Motor neuron (in vitro differentiated cells): Measurements from ENCODE around the gene TEX22. TPM values are rescaled to one million over a fixed set of nuclear protein-coding genes. Genes with fewer than 3 reads are reported as not detected.
A peak's percentile ranks its signal among the peaks of the same experiment; 100 is the strongest.

Source experiments
- ATAC-seq, 8 experiments: fragments of 200-7000 bp; cut with Tn5 transposase; replicated peaks in 6 of 8; 2 replicates each; pipeline ENCODE4 v1.8.0; 2021; ENCODE audit warnings: mild to moderate bottlenecking in 8 of 8, moderate library complexity in 8 of 8
- H3K27ac ChIP-seq, 2 donors: fragments of 250-450 bp; sonication (Bioruptor Pico); 2 replicates each; pipeline ENCODE4 v1.9.0; 2021; ENCODE audit warnings: antibody characterized with exemption in 2 of 2, mild to moderate bottlenecking in 2 of 2, moderate library complexity in 1 of 2
- H3K4me1 ChIP-seq, 2 donors: fragments of 250-450 bp; sonication (Bioruptor Pico); replicated peaks in 1 of 2; 2 replicates each; pipeline ENCODE4 v1.6.1; 2021; ENCODE audit warnings: antibody characterized with exemption in 2 of 2, mild to moderate bottlenecking in 2 of 2, moderate library complexity in 1 of 2
- H3K4me3 ChIP-seq, 5 donors: fragments of 250-450 bp; sonication (Bioruptor Pico); 2 replicates each; pipeline ENCODE4 v1.9.0; 2021; ENCODE audit warnings: antibody characterized with exemption in 5 of 5, mild to moderate bottlenecking in 5 of 5, moderate library complexity in 4 of 5
- WGBS, 10 experiments: fragments of 450-650 bp; shearing (Covaris generic); methylation state at CpG; one replicate each; pipeline ENCODE4 v1.0.0; 2022; 5-methylcytosine and 5-hydroxymethylcytosine counted together
- in situ Hi-C, 9 experiments: fragments of 400-800 bp; cut with MboI; loops; one replicate each; pipeline ENCODE4 v1.15.0; 2021; ENCODE audit warnings: low sequenced_read_pairs in 9 of 9, low pct_unique_long_range_greater_than_20kb in 2 of 9; ENCODE audit not compliant: unreplicated experiment in 9 of 9
- total RNA-seq, 8 experiments: library from RNA; unstranded; fragments of 300-600 nt; gene quantifications; 2 replicates each; pipeline versions ENCODE4 v1.2.3 to v1.2.4, GENCODE V29; 2022

TEX22 gene
- total RNA-seq, 8 experiments from 2014 or later, result 0.25 to 1.1 (median 0.88) TPM

DNA sequence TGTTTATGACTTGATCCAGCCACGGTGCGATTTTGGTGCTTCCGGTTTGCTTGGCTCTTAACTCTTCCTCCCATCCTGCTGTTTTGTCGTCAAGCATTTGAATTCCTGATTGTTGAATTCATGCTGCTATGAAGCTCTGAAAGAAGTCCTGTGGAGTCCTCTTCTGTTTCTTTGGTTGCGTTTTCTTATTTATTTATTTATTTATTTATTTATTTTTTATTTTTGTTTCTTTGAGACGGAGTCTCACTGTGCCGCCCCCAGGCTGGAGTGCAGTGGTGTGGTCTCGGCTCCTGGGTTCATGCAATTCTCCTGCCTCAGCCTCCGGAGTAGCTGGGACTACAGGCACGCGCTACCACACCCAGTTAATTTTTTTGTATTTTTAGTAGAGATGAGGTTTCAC is 18.3 kb downstream of the TEX22 start:
- no peak overlapping the region for H3K27ac ChIP-seq
- no peak overlapping the region for H3K4me3 ChIP-seq
- peaks cover 27 to 28% of the 10 kb centered on the region in 2 donors for H3K4me1 ChIP-seq
- 90 to 100% (median 98%) methylated on average over 3 to 11 of the region's 11 CpGs; no CpG with 5 or more reads in 1 of the 10 experiments for whole genome bisulfite sequencing, 10 experiments
- no peak for ATAC-seq
- in situ Hi-C loops, result no loop called here

- ATAC-seq, result no peak
- no peak overlapping the region for H3K4me3 ChIP-seq
- in situ Hi-C loops, result no loop called here
- no peak overlapping the region for H3K27ac ChIP-seq
- WGBS, 10 experiments, result 67 to 83% (median 80%) methylated on average over 1 to 2 of the region's 3 CpGs; no CpG with 5 or more reads in 5 of the 10 experiments
- H3K4me1 ChIP-seq, result peaks cover 24 to 27% of the 10 kb centered on the region in 2 donors
Measured at GRCh38 chr14:105417690-105418121, 19.4 kb downstream of the TEX22 start.

DNA sequence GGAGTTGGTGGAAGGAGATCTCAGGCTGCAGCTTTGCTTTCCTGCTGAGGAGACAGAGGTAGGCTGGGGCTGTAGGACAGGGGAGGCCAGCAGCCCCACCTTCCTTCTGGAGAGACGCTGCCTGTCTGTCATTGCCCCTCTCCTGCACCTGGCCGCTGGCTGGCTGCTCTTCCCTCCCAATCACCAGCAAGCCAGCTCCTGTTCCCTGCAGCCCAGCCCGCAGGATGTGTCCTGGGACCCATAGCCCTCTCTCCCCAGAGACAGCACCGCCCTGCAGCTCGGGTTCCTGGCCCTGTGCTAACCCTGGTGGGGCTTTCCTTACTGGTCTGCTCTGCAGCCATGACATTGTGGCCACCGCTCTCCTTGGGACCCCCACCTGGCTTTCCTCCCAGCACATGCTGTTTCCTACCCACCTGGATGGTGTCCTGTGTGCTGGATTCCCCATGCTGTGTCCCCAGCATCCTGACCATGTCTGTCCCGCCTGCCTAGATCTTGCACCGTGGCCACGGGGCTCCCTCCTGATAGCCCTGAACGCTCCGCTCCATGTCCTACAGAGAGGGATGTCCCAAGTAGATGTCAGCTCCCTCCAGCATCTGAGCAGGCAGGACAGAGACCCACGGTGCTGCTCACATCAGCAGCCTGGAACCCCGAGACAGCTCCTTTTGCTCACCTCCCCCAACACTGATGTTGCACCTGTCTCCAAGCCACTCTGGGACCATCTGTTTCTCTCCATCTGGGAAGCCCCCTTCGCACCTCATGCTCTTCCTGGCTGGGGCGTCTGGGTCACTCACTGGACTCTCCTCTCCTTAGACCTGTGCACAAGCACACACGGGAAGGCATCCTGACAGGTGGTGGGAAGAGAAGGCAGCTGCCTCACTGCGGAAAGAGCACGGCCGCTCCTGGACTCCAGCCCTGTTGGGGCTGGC is 20.2 kb downstream of the TEX22 start:
- in situ Hi-C loops, result no loop called here
- H3K27ac ChIP-seq, result peak overlapping the region in 1 of 2 donors; percentile 89
- peaks cover 24 to 27% of the 10 kb centered on the region in 2 donors for H3K4me1 ChIP-seq
- 67 to 100% (median 87%) methylated on average over 1 to 10 of the region's 19 CpGs; no CpG with 5 or more reads in 3 of the 10 experiments for WGBS, 10 experiments
- ATAC-seq, result no peak
- peak overlapping the region; percentile 45 to 98 (median 76) for H3K4me3 ChIP-seq

- peak within 1 kb of the TSS; percentile 35 to 89 for H3K27ac ChIP-seq
- H3K4me1 ChIP-seq, result peaks cover 24 to 26% of the 10 kb centered on the region in 2 donors
- peak; percentile 11 to 58 (median 28) for ATAC-seq
- H3K4me3 ChIP-seq, result peak within 1 kb of the TSS; percentile 45 to 98 (median 76)
- in situ Hi-C loops, result no loop called here
- no CpG with 5 or more reads among the region's 96 CpGs for whole genome bisulfite sequencing, 10 experiments
Measured at GRCh38 chr14:105419195-105420091, 21.1 kb downstream of the TEX22 start, which contains the start of gene MTA1. Gene MTA1, plus strand, starts transcription at chr14:105419827. Its CDS starts 209 bp downstream, at chr14:105420036.

DNA sequence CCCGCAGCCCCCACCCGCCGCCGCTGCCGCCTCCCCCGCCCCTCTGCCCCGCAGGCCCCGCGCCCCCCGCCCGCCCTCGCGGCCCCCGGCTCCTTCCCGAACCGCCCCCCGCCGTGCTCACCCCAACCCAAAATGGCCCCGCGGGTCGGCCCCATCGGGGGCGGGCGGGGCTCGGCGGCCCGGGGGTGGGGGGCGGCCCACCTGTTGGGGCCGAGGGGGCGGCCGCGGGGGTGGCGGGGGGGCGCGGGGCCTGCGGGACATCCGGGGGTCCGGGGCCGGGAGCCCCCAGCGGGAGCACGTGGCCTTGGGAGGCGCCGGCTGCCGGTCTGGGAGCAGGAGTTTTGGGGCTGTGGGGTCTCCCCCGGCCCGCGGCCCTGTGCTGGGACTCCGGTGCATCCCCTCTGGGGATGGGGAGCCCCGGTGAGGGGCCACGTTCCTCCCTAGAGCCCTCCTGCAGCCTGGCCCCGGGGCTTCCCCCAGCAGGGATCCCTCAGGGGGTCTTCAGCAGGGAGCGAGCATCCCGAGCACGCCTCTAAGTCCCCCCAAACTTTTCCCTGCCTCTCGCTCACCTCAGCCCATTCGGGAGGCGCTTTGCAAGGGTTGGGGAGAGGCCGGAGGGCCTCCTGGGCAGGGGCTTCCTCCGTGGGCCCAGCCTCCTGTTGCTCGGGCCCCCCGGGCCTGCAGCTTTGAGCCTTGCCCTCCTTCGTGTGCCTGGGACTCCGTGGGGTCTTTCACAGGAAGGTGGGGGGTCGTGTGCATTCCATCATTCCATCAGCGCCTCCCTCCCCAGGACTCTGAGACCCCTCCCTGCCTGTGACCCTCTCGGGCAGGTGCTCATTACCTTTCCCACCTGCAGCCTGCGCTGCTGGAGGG is 22.0 kb downstream of the TEX22 start:
- peak in 6 of 8 experiments; percentile 3 to 29 (median 13) for ATAC-seq
- WGBS, 10 experiments, result no CpG with 5 or more reads among the region's 67 CpGs
- peak overlapping the region; percentile 35 to 89 for H3K27ac ChIP-seq
- peak overlapping the region; percentile 45 to 98 (median 76) for H3K4me3 ChIP-seq
- peaks cover 22 to 23% of the 10 kb centered on the region in 2 donors for H3K4me1 ChIP-seq
- in situ Hi-C loops, result no loop called here

DNA sequence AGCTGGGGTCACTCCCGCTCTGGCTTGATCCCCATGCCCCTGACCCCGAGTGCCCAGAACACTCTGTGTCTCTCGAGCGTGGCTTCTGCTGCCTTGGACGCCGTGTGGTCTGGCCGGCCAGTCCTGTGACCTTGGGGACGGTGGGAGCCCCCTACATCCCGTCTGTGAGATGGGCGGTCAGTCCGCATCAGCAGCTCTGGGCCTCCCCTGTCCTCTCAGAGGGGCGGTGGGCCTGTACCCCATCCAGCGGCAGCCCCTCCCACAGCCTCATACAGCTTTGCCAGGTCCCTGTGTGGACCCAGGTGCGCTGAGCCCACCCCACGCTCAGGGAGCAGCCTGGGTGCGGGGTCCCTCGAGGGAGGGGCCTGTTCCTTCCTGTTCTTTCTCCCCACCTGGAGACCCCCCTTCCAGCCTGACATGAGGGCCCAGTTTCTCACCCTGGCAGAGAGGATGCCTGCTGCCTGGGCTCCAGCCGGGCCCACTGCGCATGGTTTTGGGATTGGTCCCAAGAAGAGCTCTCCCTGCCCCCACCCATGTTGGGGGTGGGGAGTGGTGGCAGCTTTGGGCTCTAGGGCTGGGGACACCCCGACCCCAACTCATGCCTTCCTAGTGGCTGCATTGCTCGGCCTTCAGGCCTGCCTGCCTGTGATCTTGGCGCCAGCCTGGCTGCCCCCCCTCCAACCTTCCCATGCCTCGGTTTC is 22.8 kb downstream of the TEX22 start:
- Histone ChIP-seq H3K4me1 (peaks cover 20% of the 10 kb centered on the region in 2 donors), H3K27ac (peak overlapping the region in 1 of 2 donors; percentile 89), H3K4me3 (peak overlapping the region; percentile 45 to 98 (median 76))
- WGBS, 10 experiments, result 39 to 41% (median 40%) methylated on average over 2 to 12 of the region's 23 CpGs; no CpG with 5 or more reads in 7 of the 10 experiments
- ATAC-seq, result peak in 5 of 8 experiments; percentile 5 to 12 (median 8)
- in situ Hi-C loops, result no loop called here

DNA sequence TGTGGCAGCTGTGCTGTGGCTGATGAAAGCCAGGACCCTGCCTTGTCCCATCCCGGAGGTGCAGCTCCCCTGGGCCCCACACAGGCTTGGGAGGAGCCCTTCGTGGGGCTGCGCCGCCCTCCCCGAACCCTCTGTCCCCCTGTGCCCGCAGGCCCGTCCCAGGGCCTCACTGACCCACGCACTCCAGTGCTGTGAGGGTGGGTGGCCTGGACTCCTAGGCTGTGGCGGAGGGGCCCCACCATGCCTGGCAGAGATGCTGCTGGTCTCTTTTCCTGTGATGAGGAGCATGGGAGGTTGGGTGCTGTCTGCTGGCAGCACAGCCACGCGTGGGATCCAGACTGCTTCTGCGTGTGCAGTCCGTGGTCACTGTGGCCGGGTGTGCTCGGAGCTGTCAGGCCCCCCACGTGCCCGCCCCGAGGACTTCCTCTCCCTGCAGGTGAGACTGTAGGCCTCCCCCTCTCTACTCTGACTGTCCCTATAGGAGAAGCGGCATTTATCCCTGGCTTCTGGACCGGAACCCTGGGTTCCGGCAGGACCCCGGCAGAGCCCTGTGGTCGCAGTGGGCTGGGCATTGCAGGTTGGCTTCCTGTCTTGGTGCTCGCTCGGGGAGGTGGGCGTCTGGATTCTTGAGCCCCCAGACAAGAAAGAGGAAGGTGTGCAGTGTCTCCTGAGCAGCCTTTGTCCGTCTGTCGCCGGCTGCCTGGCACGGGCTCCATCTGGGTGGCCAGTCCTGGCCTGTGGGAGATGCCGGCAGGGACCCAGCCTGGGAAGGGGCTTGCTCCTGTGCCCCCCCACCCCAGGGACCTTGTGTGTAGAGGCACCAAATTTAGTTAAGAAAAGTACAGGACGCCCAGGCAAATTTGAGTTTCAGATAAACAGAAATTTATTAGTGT is 23.6 kb downstream of the TEX22 start:
- Histone ChIP-seq H3K27ac (no peak overlapping the region), H3K4me3 (no peak overlapping the region), H3K4me1 (peaks cover 20% of the 10 kb centered on the region in 2 donors)
- ATAC-seq, result peak in 2 of 8 experiments; percentile 2 to 5
- in situ Hi-C loops, result no loop called here
- WGBS, 10 experiments, result 80 to 100% (median 92%) methylated on average over 1 to 7 of the region's 32 CpGs; no CpG with 5 or more reads in 6 of the 10 experiments

GRCh38 chr14:105422695-105423487 is 24.6 kb downstream of the TEX22 start:
- Histone ChIP-seq H3K27ac (no peak overlapping the region), H3K4me1 (peaks cover 20% of the 10 kb centered on the region in 2 donors), H3K4me3 (no peak overlapping the region)
- in situ Hi-C loops, result no loop called here
- peak in 1 of 8 experiments; percentile 11 for ATAC-seq
- 22 to 100% (median 87%) methylated on average over 2 to 10 of the region's 21 CpGs; no CpG with 5 or more reads in 1 of the 10 experiments for WGBS, 10 experiments

GRCh38 chr14:105423488-105424195 is 25.3 kb downstream of the TEX22 start:
- no peak overlapping the region for H3K27ac ChIP-seq
- no peak overlapping the region for H3K4me3 ChIP-seq
- 60 to 98% (median 96%) methylated on average over 1 to 14 of the region's 21 CpGs; no CpG with 5 or more reads in 2 of the 10 experiments for WGBS, 10 experiments
- ATAC-seq, result no peak
- in situ Hi-C loops, result no loop called here
- H3K4me1 ChIP-seq, result peaks cover 16 to 19% of the 10 kb centered on the region in 2 donors

- 100% methylated on average over 1 to 3 of the region's 12 CpGs; no CpG with 5 or more reads in 7 of the 10 experiments for WGBS, 10 experiments
- no peak for ATAC-seq
- in situ Hi-C loops, result no loop called here
- no peak overlapping the region for H3K27ac ChIP-seq
- peaks cover 9 to 12% of the 10 kb centered on the region in 2 donors for H3K4me1 ChIP-seq
- no peak overlapping the region for H3K4me3 ChIP-seq
Measured at GRCh38 chr14:105424861-105425260, 26.5 kb downstream of the TEX22 start.
